ENCODE data around the gene RRP8.

The RRP8 gene

DNA sequence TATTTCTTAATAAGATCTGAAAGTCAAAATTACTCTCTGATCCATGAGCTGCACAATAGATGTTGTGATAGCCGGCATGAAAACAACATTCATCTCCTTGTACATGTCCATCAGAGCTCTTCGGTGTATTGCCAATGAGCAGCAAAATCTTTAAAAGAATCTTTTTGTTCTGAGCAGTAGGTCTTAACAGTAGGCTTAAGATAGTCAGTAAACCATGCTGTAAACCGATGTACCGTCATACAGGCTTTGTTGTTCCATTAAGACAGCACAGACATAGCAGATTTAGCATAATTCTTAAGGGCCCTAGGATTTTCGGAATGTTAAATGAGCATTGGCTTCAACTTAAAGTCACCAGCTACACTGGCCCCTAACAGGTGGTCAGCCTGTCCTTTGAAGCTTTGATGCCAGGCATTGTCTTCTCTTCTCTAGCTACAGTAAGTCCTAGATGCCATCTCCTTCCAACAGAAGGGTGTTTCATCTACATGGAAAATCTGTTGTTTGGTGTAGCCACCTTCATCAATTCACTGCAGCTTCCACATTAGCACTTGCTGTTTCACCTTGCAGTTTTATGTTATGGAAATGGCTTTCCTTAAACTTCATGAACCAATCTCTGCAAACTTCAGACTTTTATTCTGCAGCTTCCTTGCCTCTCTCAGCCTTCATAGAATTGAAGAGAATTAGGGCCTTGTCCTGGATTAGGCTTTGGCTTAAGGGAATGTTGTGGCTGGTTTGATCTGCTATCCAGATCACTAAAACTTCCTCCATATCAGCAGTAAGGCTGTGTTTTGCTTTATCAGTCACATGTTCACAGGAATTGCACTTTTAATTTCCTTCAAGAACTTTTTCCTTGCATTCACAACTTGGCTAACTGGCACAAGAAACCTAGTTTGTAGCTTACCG is 28.4 kb downstream of the RRP8 start:
- Histone ChIP-seq H2AK5ac (ENCODE audit: low read depth, low read length) (no peak overlapping the region), H2BK120ac (ENCODE audit: low read depth, low read length) (no peak overlapping the region), H4K8ac (ENCODE audit: low read depth, low read length) (no peak overlapping the region), H3K36me3 (replicated peaks in 1 of 2; ENCODE audit: control insufficient read depth in 2 of 2, insufficient read depth in 2 of 2, low read length in 2 of 2) (no peaks in the 10 kb centered on the region), H3K79me1 (ENCODE audit: low read depth, low read length) (no peaks in the 10 kb centered on the region), H3K4me2 (ENCODE audit: insufficient read depth, low read length, poor library complexity, severe bottlenecking) (no peak overlapping the region), H3K27ac (replicated peaks; ENCODE audit: low read length) (no peak overlapping the region), H3K9me3 (replicated peaks in 1 of 2; ENCODE audit: control insufficient read depth in 2 of 2, insufficient read depth in 1 of 2, low read depth in 1 of 2, low read length in 2 of 2) (no peaks in the 10 kb centered on the region), H2BK15ac (ENCODE audit: low read length) (no peak overlapping the region), H3K14ac (ENCODE audit: low read length) (no peak overlapping the region), H3K9ac (ENCODE audit: low read depth, low read length, poor library complexity) (no peak overlapping the region), H3K23ac (ENCODE audit: low read depth, low read length, poor library complexity) (no peak overlapping the region), H3K18ac (ENCODE audit: low read length) (no peak overlapping the region), H3K4ac (ENCODE audit: low read length) (no peak overlapping the region), H4K91ac (ENCODE audit: low read depth, low read length, poor library complexity) (no peak overlapping the region), H3K4me1 (ENCODE audit: control insufficient read depth in 2 of 2, insufficient read depth in 1 of 2, low read depth in 1 of 2, low read length in 2 of 2) (no peaks in the 10 kb centered on the region), H3K27me3 (ENCODE audit: control insufficient read depth in 3 of 3, insufficient read depth in 3 of 3, low read depth in 1 of 3, low read length in 3 of 3) (no peaks in the 10 kb centered on the region), H2AFZ (ENCODE audit: low read length) (no peak overlapping the region), H2BK5ac (ENCODE audit: low read length) (no peak overlapping the region), H3K4me3 (ENCODE audit: low read length in 2 of 2) (no peak overlapping the region), H2BK12ac (ENCODE audit: low read length) (no peak overlapping the region)
- no CpG with 5 or more reads among the region's 6 CpGs for WGBS, 2 donors (ENCODE audit: extremely low coverage in 2 of 2, insufficient read length in 2 of 2, insufficient replicate concordance in 1 of 2)
- DNase-seq (ENCODE audit: low spot score) = no peak

DNA sequence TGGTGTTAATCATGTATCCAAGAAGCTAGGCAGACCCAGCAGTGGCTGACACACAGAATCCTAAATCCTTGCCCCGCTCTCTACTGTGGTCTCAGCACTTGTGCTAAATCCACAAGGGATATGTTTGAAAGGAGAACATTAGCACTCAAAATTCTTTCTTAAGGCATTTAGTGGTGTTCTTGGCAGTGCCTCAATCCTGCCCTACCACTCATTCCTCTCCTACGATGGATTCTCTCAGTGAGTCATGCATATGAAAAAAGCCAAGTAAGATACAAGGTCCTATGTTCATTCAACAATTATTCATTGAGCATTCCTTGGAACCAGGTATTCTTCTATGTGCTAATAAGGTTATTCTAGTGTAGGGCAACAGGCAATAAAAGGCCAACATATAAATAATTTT is 31.2 kb downstream of the RRP8 start:
- H3K14ac ChIP-seq (ENCODE audit: low read length) = no peak overlapping the region
- H2BK15ac ChIP-seq (ENCODE audit: low read length) = no peak overlapping the region
- H3K4me1 ChIP-seq (ENCODE audit: control insufficient read depth in 2 of 2, insufficient read depth in 1 of 2, low read depth in 1 of 2, low read length in 2 of 2) = no peaks in the 10 kb centered on the region
- no peaks in the 10 kb centered on the region for H3K9me3 ChIP-seq (replicated peaks in 1 of 2; ENCODE audit: control insufficient read depth in 2 of 2, insufficient read depth in 1 of 2, low read depth in 1 of 2, low read length in 2 of 2)
- H3K18ac ChIP-seq (ENCODE audit: low read length) = no peak overlapping the region
- H2BK12ac ChIP-seq (ENCODE audit: low read length) = no peak overlapping the region
- no peaks in the 10 kb centered on the region for H3K79me1 ChIP-seq (ENCODE audit: low read depth, low read length)
- WGBS, 2 donors (ENCODE audit: extremely low coverage in 2 of 2, insufficient read length in 2 of 2, insufficient replicate concordance in 1 of 2) = no CpG with 5 or more reads among the region's 2 CpGs
- no peak overlapping the region for H3K4ac ChIP-seq (ENCODE audit: low read length)
- H3K4me2 ChIP-seq (ENCODE audit: insufficient read depth, low read length, poor library complexity, severe bottlenecking) = no peak overlapping the region
- no peaks in the 10 kb centered on the region for H3K36me3 ChIP-seq (replicated peaks in 1 of 2; ENCODE audit: control insufficient read depth in 2 of 2, insufficient read depth in 2 of 2, low read length in 2 of 2)
- H4K8ac ChIP-seq (ENCODE audit: low read depth, low read length) = no peak overlapping the region
- no peak overlapping the region for H3K23ac ChIP-seq (ENCODE audit: low read depth, low read length, poor library complexity)
- no peak overlapping the region for H2AFZ ChIP-seq (ENCODE audit: low read length)
- DNase-seq (ENCODE audit: low spot score) = no peak
- H2BK5ac ChIP-seq (ENCODE audit: low read length) = no peak overlapping the region
- H2BK120ac ChIP-seq (ENCODE audit: low read depth, low read length) = no peak overlapping the region
- H4K91ac ChIP-seq (ENCODE audit: low read depth, low read length, poor library complexity) = no peak overlapping the region
- H3K27ac ChIP-seq (replicated peaks; ENCODE audit: low read length) = no peak overlapping the region
- no peak overlapping the region for H2AK5ac ChIP-seq (ENCODE audit: low read depth, low read length)
- H3K9ac ChIP-seq (ENCODE audit: low read depth, low read length, poor library complexity) = no peak overlapping the region
- no peak overlapping the region for H3K4me3 ChIP-seq (ENCODE audit: low read length in 2 of 2)
- no peaks in the 10 kb centered on the region for H3K27me3 ChIP-seq (ENCODE audit: control insufficient read depth in 3 of 3, insufficient read depth in 3 of 3, low read depth in 1 of 3, low read length in 3 of 3)

DNA sequence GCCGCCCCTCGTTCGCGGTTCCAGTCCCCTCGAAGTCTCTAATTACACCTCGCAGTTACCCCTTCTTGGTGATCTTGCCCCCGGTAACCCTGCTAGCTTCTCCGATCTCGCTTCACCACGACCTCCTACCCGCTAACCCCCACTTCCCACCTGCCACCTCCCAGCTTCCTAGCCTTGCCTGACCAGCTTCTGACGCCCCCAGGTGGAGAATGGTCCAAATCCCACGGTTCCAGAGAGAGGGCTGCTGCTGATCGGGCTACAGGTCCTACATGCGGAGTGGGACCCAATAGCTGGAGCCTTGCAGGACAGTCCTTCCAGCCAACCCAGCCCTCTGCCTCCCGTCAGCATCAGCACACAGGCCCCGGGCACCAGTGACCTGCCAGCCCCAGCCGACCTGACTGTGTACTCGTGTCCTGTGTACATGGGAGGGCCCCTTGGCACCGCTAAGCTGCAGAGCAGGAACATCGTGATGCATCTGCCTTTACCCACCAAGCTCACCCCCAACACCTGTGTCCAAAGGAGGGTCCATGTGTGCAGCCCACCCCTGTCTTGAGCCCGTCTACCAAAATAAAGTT is 31.9 kb downstream of the RRP8 start:
- no peak overlapping the region for H3K9ac ChIP-seq (ENCODE audit: low read depth, low read length, poor library complexity)
- H3K9me3 ChIP-seq (replicated peaks in 1 of 2; ENCODE audit: control insufficient read depth in 2 of 2, insufficient read depth in 1 of 2, low read depth in 1 of 2, low read length in 2 of 2) = no peaks in the 10 kb centered on the region
- no peaks in the 10 kb centered on the region for H3K79me1 ChIP-seq (ENCODE audit: low read depth, low read length)
- peak overlapping the region; percentile 48 for H3K18ac ChIP-seq (ENCODE audit: low read length)
- no peak overlapping the region for H4K8ac ChIP-seq (ENCODE audit: low read depth, low read length)
- H2AK5ac ChIP-seq (ENCODE audit: low read depth, low read length) = peak overlapping the region; percentile 60
- no peaks in the 10 kb centered on the region for H3K4me1 ChIP-seq (ENCODE audit: control insufficient read depth in 2 of 2, insufficient read depth in 1 of 2, low read depth in 1 of 2, low read length in 2 of 2)
- no peak overlapping the region for H2BK5ac ChIP-seq (ENCODE audit: low read length)
- DNase-seq (ENCODE audit: low spot score) = no peak
- no peak overlapping the region for H4K91ac ChIP-seq (ENCODE audit: low read depth, low read length, poor library complexity)
- no peak overlapping the region for H3K4ac ChIP-seq (ENCODE audit: low read length)
- no peak overlapping the region for H3K4me2 ChIP-seq (ENCODE audit: insufficient read depth, low read length, poor library complexity, severe bottlenecking)
- H2AFZ ChIP-seq (ENCODE audit: low read length) = no peak overlapping the region
- WGBS, 2 donors (ENCODE audit: extremely low coverage in 2 of 2, insufficient read length in 2 of 2, insufficient replicate concordance in 1 of 2) = 100% methylated on average over 3 of the region's 22 CpGs; no CpG with 5 or more reads in 1 of the 2 donors
- H3K27ac ChIP-seq (replicated peaks; ENCODE audit: low read length) = no peak overlapping the region
- peak overlapping the region; percentile 21 for H2BK15ac ChIP-seq (ENCODE audit: low read length)
- H2BK120ac ChIP-seq (ENCODE audit: low read depth, low read length) = no peak overlapping the region
- peak overlapping the region in 1 of 2 donors; percentile 52 for H3K4me3 ChIP-seq (ENCODE audit: low read length in 2 of 2)
- H3K23ac ChIP-seq (ENCODE audit: low read depth, low read length, poor library complexity) = peak overlapping the region; percentile 32
- no peaks in the 10 kb centered on the region for H3K36me3 ChIP-seq (replicated peaks in 1 of 2; ENCODE audit: control insufficient read depth in 2 of 2, insufficient read depth in 2 of 2, low read length in 2 of 2)
- H2BK12ac ChIP-seq (ENCODE audit: low read length) = no peak overlapping the region
- H3K27me3 ChIP-seq (ENCODE audit: control insufficient read depth in 3 of 3, insufficient read depth in 3 of 3, low read depth in 1 of 3, low read length in 3 of 3) = no peaks in the 10 kb centered on the region
- H3K14ac ChIP-seq (ENCODE audit: low read length) = no peak overlapping the region

DNA sequence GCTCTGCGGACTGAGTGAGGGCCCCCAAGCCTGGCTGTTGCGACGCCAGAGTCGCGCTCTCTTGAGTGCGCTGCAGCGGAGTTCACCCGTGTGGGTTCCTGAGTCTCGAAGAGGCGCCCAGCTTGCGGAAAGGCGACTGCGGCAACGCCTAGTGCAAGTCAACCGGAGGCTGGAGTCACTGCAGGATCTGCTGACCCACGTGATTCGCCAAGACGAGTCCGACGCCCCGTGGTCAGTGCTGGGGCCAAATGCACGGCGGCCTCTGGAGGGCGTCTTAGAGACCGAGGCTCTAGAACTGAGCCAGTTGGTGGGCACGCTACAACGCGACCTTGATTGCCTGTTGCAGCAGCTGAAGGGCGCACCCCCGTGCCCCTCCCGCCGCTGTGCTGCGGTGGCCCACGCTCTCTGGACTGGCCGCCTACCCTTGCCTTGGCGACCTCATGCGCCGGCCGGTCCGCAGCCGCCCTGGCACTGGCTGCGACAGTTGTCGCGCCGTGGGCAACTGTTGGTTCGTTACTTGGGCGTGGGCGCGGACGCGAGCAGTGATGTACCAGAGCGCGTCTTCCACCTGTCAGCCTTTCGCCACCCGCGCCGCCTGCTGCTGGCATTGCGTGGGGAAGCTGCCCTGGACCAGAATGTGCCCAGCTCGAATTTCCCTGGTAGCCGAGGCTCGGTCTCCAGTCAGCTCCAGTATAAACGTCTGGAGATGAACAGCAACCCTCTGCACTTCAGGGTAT is 32.6 kb downstream of the RRP8 start:
- H2BK15ac ChIP-seq (ENCODE audit: low read length) = peak overlapping the region; percentile 21
- H4K91ac ChIP-seq (ENCODE audit: low read depth, low read length, poor library complexity) = no peak overlapping the region
- H3K23ac ChIP-seq (ENCODE audit: low read depth, low read length, poor library complexity) = peak overlapping the region; percentile 53
- no CpG with 5 or more reads among the region's 62 CpGs for WGBS, 2 donors (ENCODE audit: extremely low coverage in 2 of 2, insufficient read length in 2 of 2, insufficient replicate concordance in 1 of 2)
- peak overlapping the region; percentile 44 for H3K4ac ChIP-seq (ENCODE audit: low read length)
- H3K36me3 ChIP-seq (replicated peaks in 1 of 2; ENCODE audit: control insufficient read depth in 2 of 2, insufficient read depth in 2 of 2, low read length in 2 of 2) = no peaks in the 10 kb centered on the region
- no peaks in the 10 kb centered on the region for H3K79me1 ChIP-seq (ENCODE audit: low read depth, low read length)
- no peak overlapping the region for H3K27ac ChIP-seq (replicated peaks; ENCODE audit: low read length)
- no peak overlapping the region for H3K9ac ChIP-seq (ENCODE audit: low read depth, low read length, poor library complexity)
- H3K14ac ChIP-seq (ENCODE audit: low read length) = peak overlapping the region; percentile 50
- peak overlapping the region; percentile 60 for H2AK5ac ChIP-seq (ENCODE audit: low read depth, low read length)
- no peak overlapping the region for H2AFZ ChIP-seq (ENCODE audit: low read length)
- no peaks in the 10 kb centered on the region for H3K27me3 ChIP-seq (ENCODE audit: control insufficient read depth in 3 of 3, insufficient read depth in 3 of 3, low read depth in 1 of 3, low read length in 3 of 3)
- peak overlapping the region; percentile 29 for H3K18ac ChIP-seq (ENCODE audit: low read length)
- no peak for DNase-seq (ENCODE audit: low spot score)
- no peaks in the 10 kb centered on the region for H3K9me3 ChIP-seq (replicated peaks in 1 of 2; ENCODE audit: control insufficient read depth in 2 of 2, insufficient read depth in 1 of 2, low read depth in 1 of 2, low read length in 2 of 2)
- H4K8ac ChIP-seq (ENCODE audit: low read depth, low read length) = no peak overlapping the region
- H3K4me2 ChIP-seq (ENCODE audit: insufficient read depth, low read length, poor library complexity, severe bottlenecking) = no peak overlapping the region
- H2BK120ac ChIP-seq (ENCODE audit: low read depth, low read length) = no peak overlapping the region
- H3K4me1 ChIP-seq (ENCODE audit: control insufficient read depth in 2 of 2, insufficient read depth in 1 of 2, low read depth in 1 of 2, low read length in 2 of 2) = no peaks in the 10 kb centered on the region
- H2BK12ac ChIP-seq (ENCODE audit: low read length) = no peak overlapping the region
- no peak overlapping the region for H2BK5ac ChIP-seq (ENCODE audit: low read length)
- H3K4me3 ChIP-seq (ENCODE audit: low read length in 2 of 2) = peak overlapping the region in 1 of 2 donors; percentile 47

All from neuronal stem cell (in vitro differentiated cells).